OCI-M2 (cell line): Measurements from ENCODE around the gene PCGF3.
"Not testable (repeated sequence)": the region's sequence is repeated elsewhere in the genome, so short reads cannot be mapped to it uniquely, and the experiment has no call there.

Experiments used
- DNase-seq: peaks from one replicate; lab custom pipeline; 2025; ENCODE audit not compliant: unreplicated experiment; lab: John Stamatoyannopoulos, UW

Gene PCGF3

DNA sequence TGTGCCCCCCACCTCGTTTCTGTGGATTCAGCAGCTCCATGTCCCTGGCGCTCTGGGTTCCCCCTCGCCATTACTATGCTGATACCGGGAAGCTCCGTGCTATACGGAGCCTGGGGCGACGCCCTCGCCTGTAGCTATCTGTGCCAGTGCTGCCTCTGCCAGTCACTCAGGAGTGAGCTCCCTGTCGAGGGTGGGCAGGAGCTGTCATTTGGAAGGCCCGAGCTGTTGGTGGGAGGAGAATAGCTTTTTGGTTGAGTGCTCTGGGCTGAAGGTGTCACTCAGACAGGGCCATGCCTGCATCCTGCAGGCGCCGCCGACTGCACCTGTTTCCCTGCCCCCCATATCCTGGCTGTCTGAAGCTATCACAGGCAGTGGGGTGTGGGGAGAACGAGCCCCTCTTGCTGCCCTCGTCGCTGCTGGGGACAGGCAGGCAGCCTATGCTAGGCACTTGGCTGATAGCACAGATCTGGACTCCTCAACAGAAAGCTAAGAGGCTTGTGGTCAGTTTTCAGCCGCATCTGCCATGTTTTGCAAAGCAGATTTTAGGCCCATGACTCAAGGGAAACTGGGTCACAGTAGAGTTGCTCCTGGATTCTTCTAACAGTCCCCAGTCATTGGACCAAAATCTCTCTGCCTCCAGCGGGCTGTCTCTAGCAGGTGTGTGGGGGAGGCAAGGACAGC, 88.4 kb downstream of the PCGF3 start:
- DNase-seq: no peak

DNA sequence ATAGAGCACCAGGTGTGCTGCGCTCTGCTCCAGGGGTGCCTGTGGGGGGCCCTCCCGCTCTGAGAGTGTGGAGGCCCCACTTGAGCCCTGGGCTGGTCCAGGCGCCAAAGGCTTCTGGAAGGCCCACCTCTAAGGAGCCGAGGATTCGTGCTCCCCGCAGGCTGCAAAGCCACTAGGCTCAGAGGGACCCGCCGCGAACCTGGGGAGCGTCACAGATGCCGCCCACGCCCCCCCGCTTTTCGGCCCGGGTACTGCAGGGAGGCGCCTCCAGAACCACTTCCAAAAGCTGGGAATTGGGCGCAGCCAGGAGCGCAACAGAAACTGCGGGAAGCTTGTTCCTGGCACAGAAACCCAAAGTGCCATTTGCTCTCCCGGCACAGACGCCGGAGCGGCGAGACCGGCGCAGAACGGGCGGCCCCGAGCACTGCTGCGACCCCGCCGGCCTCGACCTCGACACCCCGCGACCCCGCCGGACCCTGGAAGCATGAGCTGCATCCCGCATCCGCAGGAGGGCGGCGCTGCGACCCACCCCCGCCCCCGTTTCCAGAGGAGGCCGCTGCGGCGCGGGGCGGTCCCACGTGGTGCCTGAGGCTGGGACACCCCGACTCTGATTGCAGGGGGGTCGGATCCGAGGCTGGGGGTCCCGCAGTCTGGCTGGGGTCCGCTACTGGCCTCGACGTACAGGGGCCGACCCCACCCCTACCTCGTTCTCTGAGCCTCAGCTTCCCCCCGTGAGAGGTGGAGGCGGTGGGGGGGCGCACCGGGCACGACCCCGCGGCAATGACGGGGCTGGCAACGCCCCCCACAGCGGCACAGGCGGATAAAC, 89.5 kb downstream of the PCGF3 start:
- DNase-seq: no peak

DNA sequence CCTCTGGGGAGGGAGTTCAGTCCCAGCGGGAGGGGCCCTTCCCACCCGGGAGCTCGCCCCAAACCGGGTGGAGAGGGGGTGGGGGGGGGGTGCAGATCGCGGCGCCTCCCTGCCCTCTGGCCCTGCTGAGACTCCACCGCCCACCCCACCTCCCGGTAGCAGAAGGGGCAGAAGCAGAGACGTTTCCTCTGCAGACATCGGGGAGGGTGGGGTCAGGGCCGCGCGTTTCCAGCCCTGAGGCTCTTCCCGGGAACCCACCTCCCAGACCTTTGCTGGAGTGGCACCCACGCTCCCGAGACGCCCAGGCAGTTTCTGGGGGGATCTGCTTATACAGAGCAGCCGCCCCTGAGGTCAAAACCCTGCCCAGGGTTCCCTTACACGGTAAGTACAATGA, 90.1 kb downstream of the PCGF3 start:
- no peak for DNase-seq

DNA sequence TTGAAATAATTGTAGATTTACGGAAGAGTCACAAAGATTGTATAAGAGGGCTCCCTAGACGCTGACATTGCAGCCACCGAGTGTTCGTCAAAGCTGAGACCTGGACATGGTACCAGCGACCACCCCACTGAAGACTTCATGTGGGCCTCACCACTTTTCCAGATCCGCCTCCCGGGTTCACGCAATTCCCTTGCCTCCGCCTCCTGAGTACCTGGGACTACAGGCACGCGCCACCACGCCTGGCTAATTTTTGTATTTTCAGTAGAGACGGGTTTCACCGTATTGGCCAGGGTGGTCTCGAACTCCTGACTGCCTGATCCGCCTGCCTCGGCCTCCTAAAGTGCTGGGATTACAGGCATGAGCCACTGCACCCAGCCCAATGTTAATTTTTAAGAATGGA, 90.6 kb downstream of the PCGF3 start:
- no peak for DNase-seq

DNA sequence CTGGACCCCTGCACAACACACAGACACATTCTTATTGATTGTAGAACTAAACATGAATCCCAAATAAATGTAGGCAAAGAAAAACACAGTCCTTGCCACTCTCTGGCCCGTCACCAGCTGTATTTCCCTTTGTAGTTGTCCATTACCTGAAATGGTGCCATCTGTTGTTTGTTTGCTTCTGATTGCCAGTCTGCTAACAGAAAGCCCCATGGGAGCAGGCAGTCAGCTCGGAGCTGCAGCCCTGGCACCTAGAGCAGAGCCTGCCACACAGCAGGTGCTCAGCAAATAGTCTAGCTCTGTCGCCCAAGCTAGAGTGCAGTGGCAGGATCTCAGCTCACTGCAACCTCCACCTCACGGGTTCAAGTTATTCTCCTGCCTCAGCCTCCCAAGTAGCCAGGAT, 91.4 kb downstream of the PCGF3 start:
- no peak for DNase-seq

DNA sequence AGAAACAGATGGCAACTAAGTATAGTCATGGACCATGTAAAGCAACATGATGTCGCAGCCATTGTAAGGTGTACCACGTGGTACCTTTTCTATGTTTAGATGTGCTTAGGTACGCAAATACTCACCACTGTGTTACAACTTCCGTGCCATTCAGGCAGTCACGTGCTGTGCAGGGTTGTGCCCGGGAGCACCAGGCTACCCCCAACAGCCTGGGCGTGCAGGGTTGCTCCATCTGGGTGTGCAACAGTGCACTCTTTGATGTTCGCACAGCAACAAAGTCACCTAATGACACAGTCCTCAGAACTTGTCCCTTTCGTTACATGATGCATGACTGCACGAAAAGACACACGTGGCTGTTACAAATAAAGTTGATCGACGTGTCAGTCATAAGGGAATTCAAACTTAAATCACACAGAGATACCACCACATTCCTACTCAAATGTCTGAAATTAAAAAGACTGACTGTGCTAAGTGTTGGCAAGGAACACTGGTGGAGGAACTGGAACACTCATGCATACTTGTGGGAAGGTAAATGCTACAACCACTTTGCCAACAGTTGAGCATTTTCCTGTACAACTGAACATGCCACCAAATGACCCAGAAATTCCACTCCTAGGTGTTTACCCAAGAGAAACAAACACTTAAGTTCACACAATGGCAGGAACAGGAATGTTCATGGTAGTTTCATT, 95.9 kb downstream of the PCGF3 start:
- no peak for DNase-seq

DNA sequence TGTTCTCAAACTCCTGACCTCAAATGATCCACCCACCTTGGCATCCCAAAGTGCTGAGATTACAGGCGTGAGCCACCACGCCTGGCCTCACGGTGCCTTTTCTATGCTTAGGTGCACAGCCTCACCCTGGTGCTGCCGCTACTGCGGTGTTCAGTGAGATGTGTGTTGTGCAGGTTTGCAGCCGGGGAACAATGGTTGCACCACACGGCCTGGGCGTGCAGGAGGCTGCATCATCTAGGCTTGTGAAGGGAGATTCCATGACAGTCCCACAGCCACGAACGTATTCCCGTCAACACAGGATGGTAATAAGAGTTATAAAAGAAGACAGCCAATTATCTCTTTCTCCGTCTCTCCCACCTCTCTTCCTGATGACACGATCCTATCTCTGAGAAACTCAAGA, 98.3 kb downstream of the PCGF3 start:
- DNase-seq: no peak

DNA sequence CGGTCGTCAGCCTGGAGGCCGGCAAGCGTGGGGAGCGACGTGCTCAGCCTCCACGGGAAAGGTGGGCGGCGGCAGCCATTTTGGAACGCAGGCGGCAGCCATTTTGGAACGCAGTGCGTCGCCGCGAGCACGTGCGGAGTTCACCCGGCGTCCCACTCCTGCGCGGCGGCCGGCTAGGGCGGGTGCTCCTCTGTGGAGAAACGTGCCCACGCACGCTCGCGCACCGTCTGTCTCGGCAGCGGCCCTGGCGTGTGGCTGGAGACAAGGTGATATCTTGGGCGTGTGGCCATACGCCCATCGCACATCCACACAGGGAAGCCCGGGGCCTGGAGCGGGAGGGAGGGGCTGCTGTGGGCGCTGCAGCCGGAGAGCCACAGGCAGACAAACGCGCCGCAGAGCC, 99.2 kb downstream of the PCGF3 start:
- no peak for DNase-seq

DNA sequence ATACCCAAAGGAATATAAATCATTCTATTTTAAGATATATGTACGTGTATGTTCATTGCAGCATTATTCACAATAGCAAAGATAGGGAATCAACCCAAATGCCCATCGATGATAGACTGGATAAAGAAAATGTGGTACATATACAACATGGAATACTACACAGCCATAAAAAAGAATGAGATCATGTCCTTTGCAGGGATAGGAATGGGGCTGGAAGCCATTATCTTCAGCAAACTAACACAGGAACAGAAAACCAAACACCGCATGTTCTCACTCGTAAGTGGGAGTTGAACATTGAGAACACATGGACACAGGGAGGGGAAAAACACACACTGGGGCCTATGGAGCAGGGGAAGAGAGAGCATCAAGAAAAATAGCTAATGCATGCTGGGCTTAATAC, 101.3 kb downstream of the PCGF3 start:
- DNase-seq: not testable (repeated sequence)

DNA sequence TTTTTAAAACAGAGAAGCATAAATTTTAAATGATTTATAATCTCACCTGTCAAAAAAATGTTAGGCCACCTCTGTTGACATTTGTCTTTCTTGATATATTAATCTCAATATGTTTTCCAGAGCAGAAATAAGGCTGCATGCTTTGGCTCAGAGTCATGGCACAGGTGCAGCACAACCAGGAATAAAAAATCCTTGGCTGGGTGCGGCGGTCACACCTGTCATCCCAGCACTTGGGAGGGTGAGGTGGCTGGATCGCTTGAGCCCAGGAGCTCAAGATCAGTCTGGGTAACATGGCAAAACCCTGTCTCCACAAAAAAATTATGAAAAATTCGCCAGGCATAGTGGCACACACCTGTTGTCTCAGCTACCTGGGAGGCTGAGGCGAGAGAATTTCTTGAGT, 102.2 kb downstream of the PCGF3 start:
- no peak for DNase-seq

DNA sequence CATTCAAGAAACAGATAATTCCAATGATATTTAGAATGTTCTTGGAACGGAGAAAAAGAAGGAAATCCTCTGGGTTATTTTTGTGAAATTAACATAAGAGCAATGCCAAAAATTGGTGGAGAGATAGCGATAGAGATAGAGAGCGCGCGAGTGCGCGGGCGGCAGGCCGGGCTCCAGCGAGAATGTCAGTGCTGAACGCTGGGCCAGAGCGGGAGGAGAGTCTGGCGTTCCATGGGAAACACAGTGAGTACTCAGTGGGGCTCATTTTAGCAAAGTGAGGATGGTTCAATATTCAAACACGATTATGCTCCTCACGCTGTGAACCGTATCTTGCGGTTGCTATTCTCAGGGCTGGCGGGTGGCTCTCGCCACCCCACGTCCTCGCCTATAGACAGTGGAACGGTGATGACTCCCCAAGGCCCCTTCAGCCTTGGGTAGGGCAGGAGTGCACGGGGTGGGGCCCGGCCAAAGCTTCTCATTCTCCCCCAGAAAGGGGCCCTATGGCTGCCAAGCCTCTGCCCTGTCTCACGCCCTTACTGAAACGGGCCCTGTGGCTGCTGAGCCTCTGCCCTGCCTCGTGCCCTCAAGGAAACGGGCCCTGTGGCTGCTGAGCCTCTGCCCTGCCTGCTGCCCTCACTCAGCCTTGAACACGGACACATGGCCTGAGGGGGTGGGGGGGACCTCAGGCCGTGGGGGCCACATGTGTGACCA, 103.4 kb downstream of the PCGF3 start:
- DNase-seq: no peak

DNA sequence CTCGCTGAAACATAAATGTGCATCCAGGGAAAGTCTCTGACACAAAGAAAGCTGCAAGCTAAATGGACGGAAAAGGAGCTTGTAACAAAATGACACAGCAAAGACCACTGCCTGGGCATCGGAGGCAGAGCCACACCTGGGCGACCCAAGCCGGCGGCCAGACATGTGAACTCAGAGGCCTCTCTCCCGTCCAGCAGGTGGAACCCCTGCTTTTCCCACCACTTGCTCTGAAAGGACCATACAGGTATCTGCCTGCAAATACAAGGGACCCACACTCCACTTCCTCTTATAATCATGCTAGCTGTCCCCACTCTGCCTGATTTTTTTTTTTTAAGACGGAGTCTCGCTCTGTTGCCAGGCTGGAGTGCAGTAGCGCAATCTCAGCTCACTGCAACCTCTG, 108.3 kb downstream of the PCGF3 start:
- no peak for DNase-seq

DNA sequence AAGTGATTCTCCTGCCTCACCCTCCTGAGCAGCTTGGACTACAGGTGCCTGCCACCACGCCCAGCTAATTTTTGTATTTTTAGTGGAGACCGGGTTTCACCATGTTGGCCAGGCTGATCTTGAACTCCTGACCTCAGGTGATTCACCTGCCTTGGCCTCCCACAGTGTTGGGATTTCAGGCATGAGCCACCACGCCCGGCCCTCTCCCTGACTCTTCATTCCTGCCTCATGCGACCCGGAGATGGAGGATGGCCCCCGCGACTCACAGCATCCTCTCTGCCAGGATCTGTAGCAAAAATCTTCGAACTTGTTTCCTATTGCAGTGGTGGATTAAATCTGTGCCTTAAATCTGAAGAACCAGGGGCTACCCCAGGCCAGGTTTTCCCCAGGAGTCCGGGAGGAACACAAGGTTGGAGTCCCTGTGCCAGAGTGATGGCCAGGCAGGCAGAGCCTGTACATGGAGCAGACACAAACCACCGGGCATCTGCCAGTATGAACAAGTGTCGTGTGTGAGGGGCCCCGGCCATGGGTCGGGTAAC, 108.7 kb downstream of the PCGF3 start:
- no peak for DNase-seq

DNA sequence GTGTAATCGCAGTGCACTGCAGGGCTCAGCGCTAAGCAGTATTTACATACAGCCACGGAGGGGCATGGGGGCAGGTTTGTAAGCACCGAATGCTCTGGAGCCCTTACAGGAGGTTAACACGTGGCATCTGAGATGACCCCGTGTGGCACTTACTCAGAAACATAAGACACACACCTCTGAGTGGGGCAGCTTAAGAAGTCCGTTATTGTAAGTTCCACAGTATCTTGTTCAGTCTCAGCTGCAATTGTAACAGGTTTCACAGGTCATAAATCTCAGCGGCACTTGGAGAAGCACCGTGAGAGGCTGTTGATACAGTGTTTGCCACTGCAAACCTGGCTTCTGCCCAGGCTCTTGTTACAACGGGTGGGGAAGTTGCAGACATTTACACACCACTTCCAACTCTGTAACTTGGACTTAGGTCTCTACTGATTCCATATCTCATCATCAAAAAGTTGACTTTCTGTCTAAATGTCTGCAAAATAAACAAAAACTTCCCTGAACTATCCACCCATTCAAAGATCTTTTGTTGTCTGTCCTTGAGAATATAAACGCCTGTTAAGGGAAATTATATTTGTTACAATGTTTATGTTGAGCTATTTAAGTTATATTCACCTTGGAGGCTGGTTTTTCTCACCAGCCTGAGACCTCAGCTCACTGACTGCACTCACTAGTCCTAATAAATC, 110.0 kb downstream of the PCGF3 start:
- no peak for DNase-seq

DNA sequence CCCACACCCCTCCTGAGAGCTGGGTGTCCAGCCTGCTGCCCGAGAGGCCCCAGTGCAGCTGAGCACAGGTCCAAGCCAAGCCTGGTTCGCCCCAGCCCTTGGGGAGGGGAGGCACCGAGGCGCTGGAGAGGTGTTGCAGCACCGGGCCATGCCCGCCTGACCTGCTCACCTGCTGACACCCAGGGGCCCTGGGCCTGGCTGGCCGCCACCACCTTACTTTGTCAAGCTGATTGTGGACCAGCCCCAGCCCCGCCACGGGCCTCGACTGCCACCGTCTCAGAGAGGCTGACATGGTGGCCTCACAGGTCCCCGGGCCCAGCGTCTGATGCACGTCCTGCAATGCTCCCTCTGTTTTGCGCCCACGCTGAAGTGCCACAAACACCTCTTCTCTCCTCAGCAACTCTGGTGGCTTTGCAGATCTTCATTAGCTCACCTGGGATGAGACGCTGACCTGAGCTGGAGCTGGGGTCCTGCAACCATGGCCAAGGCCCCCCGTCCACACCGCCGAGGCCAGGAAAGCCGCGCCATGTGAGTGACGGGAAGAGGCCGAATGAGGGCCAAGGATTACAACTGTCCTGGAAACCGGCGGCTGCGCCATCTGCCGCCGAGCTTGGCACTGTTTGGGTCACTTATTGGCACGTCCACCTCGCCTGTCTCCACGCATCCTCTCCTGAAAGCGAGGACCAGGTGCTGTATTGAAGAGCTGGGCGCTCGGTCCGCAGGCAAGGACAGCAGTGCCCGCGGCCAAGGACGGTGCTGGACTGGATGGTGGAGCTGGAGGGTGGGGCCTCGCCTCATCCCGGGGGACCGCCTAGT, 112.7 kb downstream of the PCGF3 start:
- DNase-seq: no peak

DNA sequence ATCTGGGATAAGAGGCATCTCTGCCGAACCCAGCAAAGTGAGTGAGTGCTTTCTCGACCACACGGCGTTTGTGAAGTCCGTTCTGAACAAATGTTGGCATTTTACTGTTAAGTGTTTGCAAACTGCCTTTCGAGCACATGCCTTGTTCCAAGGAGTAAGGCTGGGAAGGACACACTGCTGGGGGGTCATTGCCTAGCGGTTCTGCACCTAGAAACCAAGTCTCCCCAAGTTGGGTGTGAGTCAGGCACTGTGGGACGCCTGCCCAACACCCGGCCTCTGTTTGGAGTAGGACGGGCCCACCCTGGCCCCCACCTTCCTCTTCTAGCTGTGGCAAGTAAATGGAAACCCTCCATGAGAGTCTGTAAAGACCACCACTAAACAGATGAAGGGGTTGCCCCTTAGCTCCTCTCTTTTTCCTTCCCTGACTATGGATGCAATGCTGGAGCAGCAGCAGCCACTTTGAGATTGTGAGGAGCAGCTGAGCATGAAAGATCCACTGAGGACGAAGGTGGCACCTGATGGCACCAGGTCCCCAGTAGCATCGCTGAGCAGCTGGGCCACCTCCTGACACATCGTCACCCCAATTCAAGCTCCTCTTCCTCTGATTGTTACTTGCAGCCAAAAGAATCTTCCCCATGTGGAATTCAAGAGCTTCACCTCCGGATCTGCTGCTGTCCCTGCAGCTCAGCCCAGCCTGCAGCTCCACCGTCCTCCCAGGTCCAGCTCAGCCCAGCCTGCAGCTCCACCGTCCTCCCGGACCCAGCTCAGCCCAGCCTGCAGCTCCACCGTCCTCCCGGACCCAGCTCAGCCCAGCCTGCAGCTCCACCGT, 114.0 kb downstream of the PCGF3 start:
- DNase-seq: no peak
